Measurements from ENCODE around the gene BIRC6. TPM values are rescaled to one million over a fixed set of nuclear protein-coding genes. Genes with fewer than 3 reads are reported as not detected.

BIRC6 gene
- total RNA-seq, 1 donor: 211 TPM

- no peak for DNase-seq (ENCODE audit: low read depth)
- no peak overlapping the region for H3K4me3 ChIP-seq (ENCODE audit: low read depth, low read length)
- no peak for TF ChIP-seq CTCF (IDR thresholded peaks at IDR 0.05; ENCODE audit: insufficient read depth, low read depth, low read length)
Measured at GRCh38 chr2:32502941-32503340, 146.1 kb downstream of the BIRC6 start.

GRCh38 chr2:32504877-32505478, 148.2 kb downstream of the BIRC6 start:
- no peak for DNase-seq (ENCODE audit: low read depth)
- no peak for TF ChIP-seq CTCF (IDR thresholded peaks at IDR 0.05; ENCODE audit: insufficient read depth, low read depth, low read length)
- H3K4me3 ChIP-seq (ENCODE audit: low read depth, low read length): no peak overlapping the region

- no peak overlapping the region for H3K4me3 ChIP-seq (ENCODE audit: low read depth, low read length)
- no peak for DNase-seq (ENCODE audit: low read depth)
- TF ChIP-seq CTCF (IDR thresholded peaks at IDR 0.05; ENCODE audit: insufficient read depth, low read depth, low read length): no peak
Measured at GRCh38 chr2:32506446-32506845, 149.6 kb downstream of the BIRC6 start.

- no peak for TF ChIP-seq CTCF (IDR thresholded peaks at IDR 0.05; ENCODE audit: insufficient read depth, low read depth, low read length)
- no peak for DNase-seq (ENCODE audit: low read depth)
- H3K4me3 ChIP-seq (ENCODE audit: low read depth, low read length): no peak overlapping the region
Measured at GRCh38 chr2:32514946-32515345, 158.1 kb downstream of the BIRC6 start.

GRCh38 chr2:32516567-32516966, 159.7 kb downstream of the BIRC6 start:
- H3K4me3 ChIP-seq (ENCODE audit: low read depth, low read length): no peak overlapping the region
- no peak for DNase-seq (ENCODE audit: low read depth)
- no peak for TF ChIP-seq CTCF (IDR thresholded peaks at IDR 0.05; ENCODE audit: insufficient read depth, low read depth, low read length)

GRCh38 chr2:32522770-32523169, 165.9 kb downstream of the BIRC6 start:
- TF ChIP-seq CTCF (IDR thresholded peaks at IDR 0.05; ENCODE audit: insufficient read depth, low read depth, low read length): no peak
- H3K4me3 ChIP-seq (ENCODE audit: low read depth, low read length): no peak overlapping the region
- DNase-seq (ENCODE audit: low read depth): no peak

GRCh38 chr2:32523686-32524085, 166.9 kb downstream of the BIRC6 start:
- no peak for DNase-seq (ENCODE audit: low read depth)
- no peak overlapping the region for H3K4me3 ChIP-seq (ENCODE audit: low read depth, low read length)
- no peak for TF ChIP-seq CTCF (IDR thresholded peaks at IDR 0.05; ENCODE audit: insufficient read depth, low read depth, low read length)
